Stimulated activated naive CD4-positive, alpha-beta T cell treated with Interleukin-2 at 50 U/mL for 16 hours (primary cell): ENCODE measurements around the gene DEFB124.
"Not testable (repeated sequence)": the region's sequence is repeated elsewhere in the genome, so short reads cannot be mapped to it uniquely, and the experiment has no call there.

Experiments
- DNase-seq: peaks from one replicate; lab custom pipeline; 2025; lab: John Stamatoyannopoulos, UW

Gene DEFB124

GRCh38 chr20:31488115-31488514 is 13.2 kb upstream of the DEFB124 start:
- DNase-seq, result no peak

DNA sequence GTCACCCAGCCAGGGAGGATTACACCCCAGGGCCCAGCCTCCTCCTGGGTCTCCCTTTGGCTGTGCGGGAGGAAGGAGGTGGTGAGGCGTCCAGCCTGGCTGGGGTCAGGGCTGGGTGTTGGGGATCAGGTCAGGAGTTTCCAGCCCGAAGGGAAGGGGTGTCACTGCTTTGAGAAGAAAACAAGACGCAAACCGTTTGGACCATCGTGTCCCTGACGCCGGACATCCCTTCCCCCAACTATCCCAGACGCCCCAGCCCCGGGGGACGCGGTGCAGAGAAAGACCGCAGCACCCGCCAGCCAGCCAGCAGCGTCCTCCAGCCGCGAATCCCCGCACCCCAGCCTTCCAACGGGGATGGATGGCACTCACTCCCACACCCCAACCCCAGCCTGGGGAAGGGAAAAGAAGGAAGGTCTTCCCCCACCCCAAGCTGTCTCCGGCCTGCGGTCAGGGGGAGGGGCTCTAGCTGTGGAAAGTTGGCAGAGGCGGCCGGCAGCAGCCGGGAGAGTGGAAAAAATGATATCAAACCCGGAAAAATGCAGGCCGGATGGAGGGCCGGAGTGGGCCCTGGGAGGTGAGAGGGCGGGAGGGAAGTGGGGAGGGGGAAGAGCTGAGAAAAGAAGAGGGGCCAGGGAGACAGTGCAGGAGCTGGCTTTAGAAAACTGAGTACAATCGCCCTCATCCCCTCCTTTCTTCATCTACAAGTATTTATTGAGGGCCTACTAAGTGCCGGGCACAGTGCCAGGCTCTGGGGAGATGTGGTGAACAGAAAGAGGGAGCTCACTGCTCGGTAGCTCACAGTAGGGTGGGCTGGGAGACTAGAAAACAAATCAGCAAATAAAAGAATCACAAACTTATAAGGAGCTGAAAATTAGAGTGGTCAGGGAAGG is 10.8 kb upstream of the DEFB124 start:
- no peak for DNase-seq

DNA sequence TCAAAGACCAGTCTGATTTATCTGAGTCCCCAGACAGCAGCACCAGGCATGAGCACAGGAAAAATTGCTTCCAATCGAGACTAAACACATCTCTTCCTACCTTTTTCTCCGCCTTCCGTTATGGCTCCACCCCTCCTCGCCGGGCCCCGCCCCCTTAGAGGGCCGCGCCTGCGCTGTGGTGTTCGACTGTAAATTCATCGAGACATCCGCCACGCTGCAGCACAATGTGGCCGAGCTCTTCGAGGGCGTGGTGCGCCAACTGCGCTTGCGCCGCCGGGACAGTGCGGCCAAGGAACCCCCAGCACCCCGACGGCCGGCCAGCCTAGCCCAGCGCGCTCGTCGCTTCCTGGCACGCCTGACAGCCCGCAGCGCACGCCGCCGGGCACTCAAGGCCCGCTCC is 9.1 kb upstream of the DEFB124 start:
- no peak for DNase-seq

- no peak for DNase-seq
Observed at GRCh38 chr20:31476643-31477215, 1.8 kb upstream of the DEFB124 start.

DNA sequence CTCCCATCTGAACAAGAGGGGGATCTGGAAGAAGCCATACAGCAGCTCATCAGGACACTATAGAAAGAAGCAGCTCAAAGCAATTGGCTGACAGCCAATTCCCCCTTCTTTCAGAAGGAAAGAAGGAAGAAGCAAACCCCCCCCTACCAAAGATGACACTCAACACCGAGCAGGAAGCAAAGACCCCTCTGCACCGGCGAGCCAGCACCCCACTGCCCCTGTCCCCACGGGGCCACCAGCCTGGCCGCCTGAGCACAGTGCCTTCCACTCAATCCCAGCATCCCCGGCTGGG is 1.3 kb upstream of the DEFB124 start:
- no peak for DNase-seq

GRCh38 chr20:31475472-31476293 is 756 bp upstream of the DEFB124 start:
- no peak for DNase-seq

DNA sequence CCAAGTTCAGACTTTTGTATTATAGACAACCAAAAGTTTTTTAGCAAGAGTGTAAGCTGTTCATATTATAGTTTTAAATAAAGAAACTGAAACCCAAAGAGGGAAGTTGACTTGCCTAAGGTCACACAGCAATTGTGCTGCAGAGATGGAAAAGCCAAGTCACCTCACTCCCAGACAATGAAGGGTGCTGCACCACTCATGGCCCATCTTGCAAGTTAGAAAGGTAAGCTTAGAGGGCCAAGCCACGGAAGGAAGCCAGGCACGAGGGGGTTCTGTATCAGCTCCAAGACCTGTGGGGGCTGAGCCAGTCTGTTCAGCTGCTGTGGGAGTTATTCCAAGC is 860 bp downstream of the DEFB124 start:
- no peak for DNase-seq

DNA sequence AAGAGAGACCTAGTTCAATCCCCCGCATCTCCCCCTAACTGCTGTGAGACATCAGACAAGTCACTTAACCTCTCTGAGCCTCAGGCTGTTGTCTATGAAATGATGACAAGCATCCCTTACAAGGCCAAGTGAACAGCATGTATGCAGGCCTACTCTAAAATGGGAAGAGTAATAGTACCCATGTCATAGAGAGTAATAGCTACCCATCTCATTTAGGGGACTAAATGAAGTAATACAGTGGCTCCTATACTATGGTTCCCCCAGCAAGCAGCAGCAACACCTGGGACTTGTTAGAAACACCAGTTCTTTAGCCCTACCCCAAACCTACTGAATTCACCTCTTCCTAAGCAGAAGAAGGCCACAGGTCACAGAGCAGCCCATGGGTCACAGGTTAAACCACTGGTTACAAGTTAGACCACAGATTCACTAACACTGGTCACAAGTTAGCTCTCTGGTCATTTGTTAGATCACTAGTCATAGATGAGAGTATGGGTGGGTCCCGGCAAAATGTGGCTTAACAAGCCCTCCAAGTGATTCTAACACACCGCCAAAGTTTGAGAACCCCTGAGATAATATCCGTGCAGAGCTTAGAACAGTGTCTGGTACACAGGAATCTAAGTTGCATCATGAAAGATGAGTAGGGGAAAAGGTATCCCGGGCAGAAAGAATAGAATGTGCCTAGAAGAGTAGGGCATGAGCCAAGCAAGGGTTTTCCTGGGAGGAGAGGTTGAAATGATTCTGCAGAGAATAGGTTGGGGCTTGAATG is 1.4 kb downstream of the DEFB124 start:
- DNase-seq, result no peak

GRCh38 chr20:31472395-31473330 is 2.3 kb downstream of the DEFB124 start:
- no peak for DNase-seq

GRCh38 chr20:31470946-31471345 is 4.0 kb downstream of the DEFB124 start:
- DNase-seq, result not testable (repeated sequence)

GRCh38 chr20:31454361-31454760 is 20.6 kb downstream of the DEFB124 start:
- DNase-seq, result no peak

DNA sequence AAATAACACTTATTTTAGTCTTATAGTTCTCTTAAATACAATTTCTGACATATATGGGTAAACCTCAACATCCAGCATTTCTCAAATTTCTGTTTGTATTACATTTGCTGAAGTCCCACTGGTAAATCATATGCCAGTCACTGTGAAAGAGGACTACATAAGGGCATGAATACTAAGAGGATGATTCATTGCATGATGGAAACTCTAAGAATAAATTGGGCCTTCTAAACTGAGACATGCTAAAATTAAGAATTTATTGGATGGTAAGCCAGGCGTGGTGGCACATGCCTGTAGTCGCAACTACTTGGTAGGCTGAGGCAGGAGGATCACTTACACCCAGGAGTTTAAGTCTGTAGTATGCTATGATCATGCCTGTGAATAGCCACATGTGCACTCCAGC is 22.4 kb downstream of the DEFB124 start:
- DNase-seq, result no peak

GRCh38 chr20:31449511-31450414 is 25.2 kb downstream of the DEFB124 start:
- no peak for DNase-seq

GRCh38 chr20:31446084-31446819 is 28.7 kb downstream of the DEFB124 start:
- DNase-seq, result no peak

DNA sequence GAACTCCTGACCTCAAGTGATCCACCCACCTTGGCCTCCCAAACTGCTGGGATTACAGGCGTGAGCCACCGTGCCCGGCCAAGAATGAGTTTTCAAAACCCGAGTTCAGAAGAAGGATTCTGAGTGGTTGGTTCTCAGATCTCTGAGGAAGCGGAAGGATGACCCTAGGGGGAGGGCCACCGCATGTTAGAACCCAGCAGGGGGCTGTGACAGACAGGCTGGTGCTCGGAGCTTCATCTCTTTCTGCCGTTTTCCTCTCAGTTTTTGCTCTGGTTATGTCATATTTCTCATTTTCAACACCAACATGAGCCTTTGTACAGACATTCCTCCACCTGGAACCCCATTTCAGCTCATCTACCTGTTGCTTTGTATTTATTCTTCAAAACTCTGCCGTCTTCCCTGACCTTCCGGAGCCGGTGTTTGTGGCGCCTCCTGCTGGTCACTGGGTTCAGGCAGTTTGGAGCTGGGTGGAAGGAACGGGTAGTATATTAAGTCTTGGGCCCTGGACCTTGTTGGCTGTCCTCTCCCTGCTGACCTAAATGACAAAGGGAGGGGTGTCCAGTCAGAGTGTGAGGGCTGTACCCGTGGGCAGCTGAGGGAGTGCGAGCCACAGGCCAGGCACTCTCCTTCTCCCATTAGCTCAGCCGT is 34.8 kb downstream of the DEFB124 start, which contains the start of gene DEFB123:
Gene DEFB123, plus strand, starts transcription at position 621 of the 648 bp plus-strand sequence. CDS start 67 bp downstream, outside the sequence.
- no peak for DNase-seq

DNA sequence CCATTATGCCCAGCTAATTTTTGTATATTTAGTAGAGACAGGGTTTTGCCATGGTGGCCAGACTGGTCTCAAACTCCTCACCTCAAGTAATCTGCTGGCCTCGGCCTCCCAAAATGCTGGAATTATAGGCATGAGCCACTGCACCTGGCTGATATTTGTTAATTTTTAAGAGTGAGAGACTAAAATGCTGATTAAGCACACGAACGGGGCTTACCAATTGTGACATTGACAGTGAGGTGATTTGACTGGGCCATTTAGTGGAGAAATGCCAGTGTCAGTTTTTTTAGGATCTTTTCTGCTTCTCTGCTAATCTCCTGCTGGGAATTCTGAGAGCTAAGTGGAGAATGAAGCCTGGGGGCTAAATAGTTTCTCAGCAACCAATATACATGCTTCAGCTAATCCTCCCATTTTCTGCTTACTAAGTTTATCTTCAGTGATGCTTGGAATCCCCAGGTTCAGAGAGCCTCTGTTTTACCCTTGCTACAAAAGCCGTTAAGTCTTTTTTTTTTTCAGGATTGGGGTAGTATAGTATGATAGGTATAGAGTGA is 44.3 kb downstream of the DEFB124 start:
- no peak for DNase-seq

- not testable (repeated sequence) for DNase-seq
Observed at GRCh38 chr20:31427576-31427975, 47.4 kb downstream of the DEFB124 start.

DNA sequence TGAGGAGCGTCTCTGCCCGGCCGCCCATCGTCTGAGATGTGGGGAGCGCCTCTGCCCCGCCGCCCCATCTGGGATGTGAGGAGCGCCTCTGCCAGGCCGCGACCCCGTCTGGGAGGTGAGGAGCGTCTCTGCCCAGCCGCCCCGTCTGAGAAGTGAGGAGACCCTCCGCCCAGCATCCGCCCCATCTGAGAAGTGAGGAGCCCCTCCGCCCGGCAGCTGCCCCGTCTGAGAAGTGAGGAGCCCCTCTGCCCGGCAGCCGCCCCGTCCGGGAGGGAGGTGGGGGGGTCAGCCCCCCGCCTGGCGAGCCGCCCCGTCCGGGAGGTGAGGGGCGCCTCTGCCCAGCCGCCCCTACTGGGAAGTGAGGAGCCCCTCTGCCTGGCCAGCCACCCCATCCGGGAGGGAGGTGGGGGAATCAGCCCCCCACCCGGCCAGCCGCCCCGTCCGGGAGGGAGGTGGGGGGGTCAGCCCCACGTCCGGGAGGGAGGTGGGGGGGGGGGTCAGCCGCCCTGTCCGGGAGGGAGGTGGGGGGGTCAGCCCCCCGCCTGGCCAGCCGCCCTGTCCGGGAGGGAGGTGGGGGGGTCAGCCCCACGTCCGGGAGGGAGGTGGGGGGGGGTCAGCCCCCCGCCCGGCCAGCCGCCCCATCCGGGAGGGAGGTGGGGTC is 47.9 kb downstream of the DEFB124 start:
- not testable (repeated sequence) for DNase-seq
